Fibroblast of pulmonary artery (primary cell): ENCODE results near the gene PYGM.

Experiments
- DNase-seq: peaks from one replicate; pipeline ENCODE4 v3.0.0-alpha.2; 2010; ENCODE audit warnings: low read depth
- H3K4me3 ChIP-seq: replicated peaks from 2 replicates; pipeline ENCODE4 v1.5.1; 2011; ENCODE audit warnings: low read depth, mild to moderate bottlenecking, control low read depth, low read length, moderate library complexity
- TF ChIP-seq, protein P1 (sequence below): IDR thresholded peaks from 2 replicates; pipeline ENCODE4 v1.5.1; 2011; ENCODE audit warnings: mild to moderate bottlenecking, control low read depth, low read length, inconsistent platforms; ENCODE audit errors: missing control alignments

PYGM gene

GRCh38 chr11:64723907-64724862 is 35.6 kb downstream of the PYGM start:
- DNase-seq = no peak
- TF ChIP-seq, protein P1, sequence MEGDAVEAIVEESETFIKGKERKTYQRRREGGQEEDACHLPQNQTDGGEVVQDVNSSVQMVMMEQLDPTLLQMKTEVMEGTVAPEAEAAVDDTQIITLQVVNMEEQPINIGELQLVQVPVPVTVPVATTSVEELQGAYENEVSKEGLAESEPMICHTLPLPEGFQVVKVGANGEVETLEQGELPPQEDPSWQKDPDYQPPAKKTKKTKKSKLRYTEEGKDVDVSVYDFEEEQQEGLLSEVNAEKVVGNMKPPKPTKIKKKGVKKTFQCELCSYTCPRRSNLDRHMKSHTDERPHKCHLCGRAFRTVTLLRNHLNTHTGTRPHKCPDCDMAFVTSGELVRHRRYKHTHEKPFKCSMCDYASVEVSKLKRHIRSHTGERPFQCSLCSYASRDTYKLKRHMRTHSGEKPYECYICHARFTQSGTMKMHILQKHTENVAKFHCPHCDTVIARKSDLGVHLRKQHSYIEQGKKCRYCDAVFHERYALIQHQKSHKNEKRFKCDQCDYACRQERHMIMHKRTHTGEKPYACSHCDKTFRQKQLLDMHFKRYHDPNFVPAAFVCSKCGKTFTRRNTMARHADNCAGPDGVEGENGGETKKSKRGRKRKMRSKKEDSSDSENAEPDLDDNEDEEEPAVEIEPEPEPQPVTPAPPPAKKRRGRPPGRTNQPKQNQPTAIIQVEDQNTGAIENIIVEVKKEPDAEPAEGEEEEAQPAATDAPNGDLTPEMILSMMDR = no peak
- H3K4me3 ChIP-seq = no peak overlapping the region

- DNase-seq = peak; percentile 77
- peak within 1 kb of the TSS; percentile 63 for H3K4me3 ChIP-seq
- TF ChIP-seq, protein P1 = peak; percentile 77
Measured at GRCh38 chr11:64723117-64723906, 36.5 kb downstream of the PYGM start, which contains the start of gene NRXN2. NRXN2 (minus strand) TSS chr11:64723197; CDS start chr11:64713699, 9,498 bp downstream.

DNA sequence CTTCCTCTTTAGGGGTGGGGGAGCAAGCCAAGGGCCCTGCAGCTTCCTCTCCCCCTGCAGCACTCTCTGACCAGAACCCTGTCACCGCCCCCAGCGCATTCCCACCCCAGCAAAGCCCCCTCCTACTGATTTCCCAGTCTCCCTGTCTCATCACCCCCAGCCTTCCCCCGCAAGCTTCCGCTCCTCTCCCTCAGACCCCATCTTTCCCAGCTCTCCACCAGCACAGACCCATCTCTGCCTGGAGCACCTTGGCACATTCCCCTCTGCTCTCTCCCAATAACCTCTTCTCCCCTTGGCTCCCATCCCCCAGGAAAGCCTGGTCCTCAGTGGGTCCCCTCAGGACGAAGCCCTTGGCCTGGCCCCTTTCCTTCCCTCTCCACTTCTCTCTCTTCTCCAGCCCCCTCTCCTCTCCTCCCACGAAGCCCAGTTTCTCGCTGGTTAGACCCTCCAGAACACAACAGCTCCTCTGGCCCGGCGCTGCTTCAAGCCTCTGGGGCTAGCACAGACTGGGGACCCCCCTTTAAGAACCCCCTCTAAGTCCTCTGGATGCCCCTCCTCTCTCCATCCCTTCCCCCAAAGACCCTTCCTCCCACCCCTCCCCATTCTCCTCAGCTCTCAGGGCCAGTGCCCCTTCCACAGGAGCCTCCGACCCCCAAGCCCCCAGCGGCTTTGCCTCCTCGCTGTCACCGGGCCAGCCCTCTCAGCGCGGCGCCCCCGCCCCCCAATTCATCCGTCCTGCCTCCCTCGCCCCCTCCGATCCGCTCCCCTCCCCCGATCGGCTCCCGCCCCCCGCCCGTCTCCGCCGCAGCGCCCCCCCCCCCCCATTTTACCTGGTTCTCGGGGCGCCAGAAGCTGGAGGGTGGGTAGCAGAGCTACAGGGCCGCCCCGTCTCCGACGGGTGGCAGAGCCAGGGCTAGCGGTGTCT is 37.4 kb downstream of the PYGM start:
- no peak overlapping the region for H3K4me3 ChIP-seq
- TF ChIP-seq, protein P1 = no peak
- no peak for DNase-seq

GRCh38 chr11:64721359-64721699 is 38.4 kb downstream of the PYGM start:
- TF ChIP-seq, protein P1 = no peak
- no peak overlapping the region for H3K4me3 ChIP-seq
- DNase-seq = no peak

DNA sequence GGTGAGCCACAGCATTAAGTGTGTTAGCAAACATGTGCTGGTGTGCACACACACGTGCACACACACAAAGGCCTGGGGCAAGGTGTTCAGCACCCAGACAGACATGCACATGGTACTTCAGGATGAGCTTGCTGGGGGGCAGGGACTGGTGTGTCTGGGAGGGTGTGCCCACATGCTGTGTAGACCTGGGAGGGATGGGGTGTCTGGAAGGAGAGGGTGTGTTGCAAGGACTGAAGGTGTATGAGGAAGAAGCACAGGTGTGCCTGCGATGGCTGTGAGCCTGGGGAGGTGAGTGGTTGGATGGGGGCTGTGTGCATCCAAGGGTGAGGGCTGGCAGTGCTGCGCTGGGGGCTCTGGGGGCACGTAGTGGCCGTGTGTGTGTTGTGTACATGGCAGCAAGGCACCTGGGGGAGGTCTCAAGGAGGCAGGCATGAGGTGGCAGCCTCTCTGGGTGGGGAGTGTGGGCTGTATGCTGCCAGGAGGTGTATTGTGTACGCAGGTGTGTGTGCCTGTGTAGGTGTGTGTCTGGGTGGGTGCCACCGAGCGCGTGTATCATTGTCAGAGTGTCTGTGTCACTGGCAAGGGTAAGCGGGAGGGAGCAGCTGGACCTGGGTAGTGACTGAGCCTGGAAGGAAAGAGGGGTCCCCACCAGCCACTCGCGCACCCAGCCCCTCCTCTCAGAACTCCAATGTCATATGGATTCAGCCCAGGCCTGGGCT is 39.0 kb downstream of the PYGM start:
- H3K4me3 ChIP-seq = no peak overlapping the region
- TF ChIP-seq, protein P1 = no peak
- DNase-seq = no peak

GRCh38 chr11:64720167-64720566 is 39.6 kb downstream of the PYGM start:
- TF ChIP-seq, protein P1 = no peak
- no peak for DNase-seq
- no peak overlapping the region for H3K4me3 ChIP-seq
